GM21423 (cell line): ENCODE data around the gene TGFBR2.
"Not testable (repeated sequence)": the region's sequence is repeated elsewhere in the genome, so short reads cannot be mapped to it uniquely, and the experiment has no call there.

ENCODE experiments used
- ATAC-seq: cut with Tn5 transposase; IDR thresholded peaks from one replicate; pipeline ENCODE4 v1.9.1; 2021; ENCODE audit warnings: mild to moderate bottlenecking, moderate library complexity; ENCODE audit not compliant: unreplicated experiment

Gene TGFBR2

GRCh38 chr3:30617653-30618052, 11.3 kb downstream of the TGFBR2 start:
- ATAC-seq = no peak

- ATAC-seq = no peak
These were observed 12.1 kb downstream of the TGFBR2 start for GRCh38 chr3:30618526-30618925.

GRCh38 chr3:30619318-30619717, 12.9 kb downstream of the TGFBR2 start:
- ATAC-seq = no peak

- ATAC-seq = no peak
These were observed 14.3 kb downstream of the TGFBR2 start for GRCh38 chr3:30620402-30621360.

GRCh38 chr3:30621576-30621975, 15.2 kb downstream of the TGFBR2 start:
- no peak for ATAC-seq

- no peak for ATAC-seq
These were observed 15.7 kb downstream of the TGFBR2 start for GRCh38 chr3:30622047-30622545.

- ATAC-seq = no peak
These were observed 16.4 kb downstream of the TGFBR2 start for GRCh38 chr3:30622790-30623189.

- ATAC-seq = no peak
These were observed 16.9 kb downstream of the TGFBR2 start for GRCh38 chr3:30623351-30623750.

GRCh38 chr3:30624480-30624879, 18.1 kb downstream of the TGFBR2 start:
- ATAC-seq = not testable (repeated sequence)

GRCh38 chr3:30625541-30626438, 19.4 kb downstream of the TGFBR2 start:
- ATAC-seq = no peak

GRCh38 chr3:30626443-30627180, 20.2 kb downstream of the TGFBR2 start:
- ATAC-seq = no peak

- ATAC-seq = no peak
These were observed 22.0 kb downstream of the TGFBR2 start for GRCh38 chr3:30628205-30628900.

- peak; percentile 43 for ATAC-seq
These were observed 22.6 kb downstream of the TGFBR2 start for GRCh38 chr3:30628901-30629590.

GRCh38 chr3:30629746-30630145, 23.3 kb downstream of the TGFBR2 start:
- ATAC-seq = no peak

- no peak for ATAC-seq
These were observed 24.0 kb downstream of the TGFBR2 start for GRCh38 chr3:30630238-30631030.

- no peak for ATAC-seq
These were observed 25.0 kb downstream of the TGFBR2 start for GRCh38 chr3:30631243-30631904.

GRCh38 chr3:30632065-30632464, 25.7 kb downstream of the TGFBR2 start:
- no peak for ATAC-seq

- ATAC-seq = no peak
These were observed 26.1 kb downstream of the TGFBR2 start for GRCh38 chr3:30632521-30632920.
